ENCODE measurements around the gene DPP4.

DNA sequence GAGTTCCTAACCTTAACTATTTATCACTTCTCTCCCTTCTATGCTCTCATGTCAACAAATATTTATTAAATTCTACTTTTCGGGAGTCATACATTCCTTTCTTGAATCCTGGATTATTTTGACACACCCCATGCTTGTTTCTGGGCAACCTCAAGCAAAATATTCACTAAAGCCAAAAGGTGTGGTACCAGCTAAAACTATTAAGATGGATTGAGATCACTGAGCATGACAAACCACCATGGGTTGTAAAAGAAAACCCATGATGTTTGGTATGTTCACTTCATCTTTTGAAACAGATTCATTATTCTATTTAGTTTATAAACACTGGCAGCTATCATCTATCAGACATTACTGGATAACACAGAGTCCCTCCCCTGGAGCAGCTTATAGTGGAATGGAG, 32.5 kb downstream of the DPP4 start:
- TF ChIP-seq, protein P1, sequence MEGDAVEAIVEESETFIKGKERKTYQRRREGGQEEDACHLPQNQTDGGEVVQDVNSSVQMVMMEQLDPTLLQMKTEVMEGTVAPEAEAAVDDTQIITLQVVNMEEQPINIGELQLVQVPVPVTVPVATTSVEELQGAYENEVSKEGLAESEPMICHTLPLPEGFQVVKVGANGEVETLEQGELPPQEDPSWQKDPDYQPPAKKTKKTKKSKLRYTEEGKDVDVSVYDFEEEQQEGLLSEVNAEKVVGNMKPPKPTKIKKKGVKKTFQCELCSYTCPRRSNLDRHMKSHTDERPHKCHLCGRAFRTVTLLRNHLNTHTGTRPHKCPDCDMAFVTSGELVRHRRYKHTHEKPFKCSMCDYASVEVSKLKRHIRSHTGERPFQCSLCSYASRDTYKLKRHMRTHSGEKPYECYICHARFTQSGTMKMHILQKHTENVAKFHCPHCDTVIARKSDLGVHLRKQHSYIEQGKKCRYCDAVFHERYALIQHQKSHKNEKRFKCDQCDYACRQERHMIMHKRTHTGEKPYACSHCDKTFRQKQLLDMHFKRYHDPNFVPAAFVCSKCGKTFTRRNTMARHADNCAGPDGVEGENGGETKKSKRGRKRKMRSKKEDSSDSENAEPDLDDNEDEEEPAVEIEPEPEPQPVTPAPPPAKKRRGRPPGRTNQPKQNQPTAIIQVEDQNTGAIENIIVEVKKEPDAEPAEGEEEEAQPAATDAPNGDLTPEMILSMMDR (IDR thresholded peaks at IDR 0.05) = no peak
- TF ChIP-seq EP300 (IDR thresholded peaks at IDR 0.05) = no peak
